Activated T-helper 9 cell treated with anti-CD3 and anti-CD28 coated beads, Interleukin-2, amount 50 U/mL, for 16 hours (primary cell): Measurements from ENCODE around the gene BCDIN3D.

Source experiments
- DNase-seq: peaks from one replicate; pipeline ENCODE4 v3.0.0-alpha.2; 2020; ENCODE audit warnings: low read depth

Gene BCDIN3D

DNA sequence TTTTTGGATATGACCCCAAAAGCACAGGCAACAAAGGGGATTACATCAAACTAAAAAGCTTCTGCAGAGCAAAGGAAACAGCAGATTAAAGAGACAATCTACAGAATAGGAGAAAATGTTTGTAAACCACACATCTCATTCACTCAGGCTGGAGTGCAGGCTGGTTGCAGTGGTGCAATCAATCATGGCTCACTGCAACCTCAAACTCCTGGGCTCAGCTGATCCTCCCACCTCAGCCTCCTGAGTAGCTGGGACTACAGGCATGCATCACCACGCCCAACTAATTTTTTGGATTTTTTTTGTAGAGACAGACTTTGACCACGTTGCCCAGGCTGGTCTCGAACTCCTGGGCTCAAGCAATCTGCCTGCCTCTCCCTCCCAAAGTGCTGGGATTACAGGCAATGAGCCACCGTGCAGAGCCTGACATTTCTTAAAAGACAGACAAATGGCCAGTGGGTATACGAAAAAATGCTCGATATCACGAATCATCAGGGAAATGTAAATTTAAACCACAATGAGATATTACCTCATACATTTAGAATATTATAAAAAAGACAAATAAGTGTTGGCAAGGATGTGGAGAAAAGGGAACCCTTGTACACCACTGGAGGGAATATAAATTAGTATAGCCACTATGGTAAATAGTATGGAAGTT, 24.5 kb downstream of the BCDIN3D start:
- no peak for DNase-seq

DNA sequence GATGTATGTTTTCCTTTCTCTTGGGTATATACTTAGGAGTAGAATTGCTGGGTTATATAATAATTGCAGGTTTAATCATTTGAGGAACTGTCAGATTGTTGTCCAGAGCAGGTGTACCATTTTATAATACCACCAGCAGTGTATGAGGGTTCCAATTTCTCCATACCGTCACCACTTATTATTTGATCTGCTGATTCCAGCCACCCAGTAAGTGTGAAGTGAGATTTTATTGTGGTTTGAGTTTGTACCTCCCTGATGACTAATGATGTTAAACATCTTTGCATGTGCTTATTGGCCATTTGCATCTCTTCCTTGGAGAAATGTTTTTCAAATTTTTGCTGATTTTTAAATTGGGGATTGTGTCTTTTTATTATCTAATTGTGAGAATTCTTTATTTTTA, 29.8 kb downstream of the BCDIN3D start:
- no peak for DNase-seq

DNA sequence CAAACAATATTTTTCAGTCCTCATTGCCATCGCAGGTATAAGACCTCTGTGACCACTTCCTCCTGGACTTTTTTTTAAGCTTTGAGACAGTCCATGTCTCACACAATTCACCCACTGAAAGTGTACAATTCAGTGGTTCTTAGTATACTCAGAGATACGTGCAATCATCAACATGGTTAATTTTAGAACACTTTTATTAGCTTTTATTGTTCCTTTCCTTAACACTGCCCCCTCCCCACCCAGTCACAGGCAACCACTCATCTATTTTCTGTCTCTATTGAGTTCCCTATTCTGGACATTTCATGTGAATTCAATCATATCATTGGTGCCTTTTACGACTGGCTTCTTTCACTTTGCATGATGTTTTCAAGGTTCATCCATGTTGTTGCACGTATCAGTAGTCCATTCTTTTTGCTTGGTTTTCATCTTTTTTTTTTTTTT, 30.9 kb downstream of the BCDIN3D start:
- DNase-seq, result no peak

DNA sequence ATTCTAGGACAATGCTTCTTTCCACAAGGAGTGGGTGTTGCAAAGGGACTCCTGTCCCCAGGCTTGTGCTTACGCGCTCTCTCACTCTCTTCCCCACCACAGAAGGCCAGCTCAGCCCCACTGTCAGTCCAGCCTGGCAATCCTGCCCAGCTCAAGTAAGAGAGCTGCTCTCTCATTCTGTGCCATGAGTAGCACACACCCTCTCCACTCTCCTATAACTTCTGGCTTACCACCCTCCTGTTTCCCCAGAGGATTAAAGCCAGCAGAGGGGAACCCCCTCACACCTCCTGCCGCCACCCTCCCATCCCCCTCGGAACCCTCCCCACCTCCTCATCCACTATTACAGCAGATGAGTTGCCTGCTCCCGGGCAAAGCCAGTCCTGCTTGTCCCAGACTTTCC, 31.8 kb downstream of the BCDIN3D start:
- DNase-seq, result no peak

DNA sequence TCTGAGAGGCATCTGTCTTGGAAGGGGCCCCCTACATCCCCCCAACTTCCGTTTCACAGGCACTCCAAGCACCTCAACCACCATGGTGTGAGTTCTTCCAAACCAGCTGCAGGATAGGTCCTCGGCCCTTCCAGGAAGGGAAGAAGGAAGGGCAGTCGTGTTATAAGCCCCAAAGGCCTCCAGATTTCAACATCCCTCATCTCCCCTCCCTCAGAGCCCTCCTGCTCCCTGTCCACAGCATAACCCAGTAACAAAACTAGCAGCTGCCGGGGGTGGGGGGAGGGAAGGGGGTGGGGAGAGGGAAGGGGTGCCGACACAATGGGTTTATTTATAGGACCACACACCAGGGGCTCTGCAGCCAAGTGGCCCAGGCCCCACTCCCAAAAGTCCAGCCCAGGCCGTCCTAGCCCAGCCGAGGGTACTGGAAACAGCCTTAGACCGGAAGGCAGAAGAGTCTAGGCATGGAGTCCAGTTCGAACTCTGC, 33.0 kb downstream of the BCDIN3D start:
- DNase-seq, result no peak

DNA sequence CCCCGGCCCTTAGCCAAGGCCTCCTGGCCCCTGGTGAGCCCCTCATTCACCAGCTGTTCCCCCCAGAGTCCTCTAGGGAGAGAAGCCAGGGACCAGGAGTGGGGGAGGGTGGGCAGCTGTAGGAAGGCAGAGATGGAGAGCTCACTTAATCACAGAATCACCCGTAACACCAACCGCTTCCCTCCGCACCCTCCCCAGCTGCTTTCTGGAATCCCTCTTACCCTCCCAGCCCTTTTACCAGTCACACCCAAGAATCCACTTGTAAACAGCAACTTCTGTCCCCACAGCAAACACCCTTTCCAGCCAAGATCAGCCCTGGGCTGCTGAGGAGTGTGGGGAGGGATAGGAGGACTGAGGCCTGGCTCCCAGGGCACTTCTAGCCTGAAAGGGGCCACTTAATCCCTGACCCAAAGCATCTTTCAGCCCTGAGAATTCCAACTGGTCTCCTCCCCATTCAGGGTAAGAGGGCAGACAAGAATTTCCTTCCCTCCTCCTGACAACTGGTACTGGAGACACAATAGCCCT, 33.5 kb downstream of the BCDIN3D start:
- no peak for DNase-seq

DNA sequence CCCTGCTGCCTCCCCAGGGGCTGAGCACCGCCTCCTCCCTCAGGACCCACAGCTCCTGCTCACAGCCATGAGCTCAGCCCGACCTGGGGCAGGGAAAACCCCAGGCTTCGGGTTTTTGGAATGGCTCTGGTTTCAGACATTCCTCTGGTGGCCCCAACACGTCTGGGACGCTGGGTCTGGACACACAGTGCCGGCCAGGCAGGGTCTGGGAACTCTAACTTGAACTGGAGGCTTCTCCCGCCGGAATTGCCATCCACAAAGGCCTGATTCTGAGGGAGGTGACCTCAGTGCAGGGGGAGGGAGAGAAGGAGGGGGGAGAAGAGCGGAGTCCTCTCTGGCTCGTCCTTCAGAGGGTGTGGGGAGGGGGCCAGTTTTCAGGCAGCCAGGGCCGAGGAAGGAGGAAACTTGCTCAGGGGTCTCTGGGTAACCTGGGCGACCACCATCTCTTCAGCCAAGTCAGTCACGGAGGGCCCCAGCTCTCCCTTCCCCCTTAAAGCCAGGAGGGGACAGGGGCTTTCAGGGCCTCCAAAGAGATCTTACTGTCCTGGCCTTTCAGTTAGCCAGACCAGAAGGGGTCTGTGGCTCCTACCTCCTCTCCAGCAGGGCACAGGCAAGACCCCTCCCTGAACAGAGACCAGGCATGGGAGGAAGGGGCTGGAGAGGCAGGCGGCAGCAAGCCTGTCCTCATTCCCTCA, 34.1 kb downstream of the BCDIN3D start:
- DNase-seq, result no peak

DNA sequence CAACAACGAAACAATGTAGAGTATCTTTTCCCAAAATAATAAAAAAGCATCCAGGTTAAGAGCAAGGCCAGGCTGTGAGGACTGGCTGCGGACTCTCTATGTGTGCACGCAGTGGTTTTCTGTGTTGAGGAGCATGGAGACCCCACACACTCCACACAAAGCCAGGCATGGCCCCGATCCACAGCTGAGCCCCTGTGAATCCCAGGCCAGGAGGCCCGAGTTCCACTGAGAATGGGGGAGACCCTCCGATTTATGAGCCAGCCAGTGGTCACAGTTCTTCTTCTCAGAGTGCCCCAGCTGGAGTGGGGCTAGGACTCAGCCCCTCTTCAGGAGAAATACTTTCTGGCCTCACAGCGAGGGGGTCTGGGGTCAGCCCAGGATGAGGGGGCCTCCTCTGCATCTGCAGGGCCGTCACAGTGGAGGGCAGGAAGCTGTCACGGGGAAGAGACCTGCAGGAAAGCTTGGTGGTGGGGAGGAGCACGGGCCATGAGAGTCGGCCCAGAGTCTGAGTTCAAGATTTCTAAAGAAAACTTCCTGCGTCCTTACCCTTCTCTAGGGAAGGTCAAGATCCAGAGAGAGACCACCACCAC, 34.8 kb downstream of the BCDIN3D start:
- no peak for DNase-seq

DNA sequence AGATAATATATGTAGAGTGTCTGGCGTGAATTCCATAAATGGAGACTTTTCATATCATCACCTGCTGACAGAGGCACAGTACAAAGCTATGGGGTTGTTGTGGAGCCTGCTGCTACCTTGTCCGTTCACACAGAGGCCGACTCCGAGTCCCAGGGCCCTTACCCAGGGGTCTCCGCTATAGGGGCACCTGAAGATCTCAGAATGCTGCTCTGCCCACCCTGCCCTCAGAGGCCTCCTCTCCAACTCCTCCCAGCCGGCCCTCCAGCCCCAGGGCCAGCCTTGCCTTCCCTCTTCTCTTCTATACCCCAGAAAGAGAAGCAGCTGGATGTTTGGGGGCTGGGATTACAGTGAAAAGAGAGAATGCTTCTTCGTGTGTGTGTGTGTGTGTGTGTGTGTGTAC, 36.0 kb downstream of the BCDIN3D start:
- DNase-seq, result no peak

DNA sequence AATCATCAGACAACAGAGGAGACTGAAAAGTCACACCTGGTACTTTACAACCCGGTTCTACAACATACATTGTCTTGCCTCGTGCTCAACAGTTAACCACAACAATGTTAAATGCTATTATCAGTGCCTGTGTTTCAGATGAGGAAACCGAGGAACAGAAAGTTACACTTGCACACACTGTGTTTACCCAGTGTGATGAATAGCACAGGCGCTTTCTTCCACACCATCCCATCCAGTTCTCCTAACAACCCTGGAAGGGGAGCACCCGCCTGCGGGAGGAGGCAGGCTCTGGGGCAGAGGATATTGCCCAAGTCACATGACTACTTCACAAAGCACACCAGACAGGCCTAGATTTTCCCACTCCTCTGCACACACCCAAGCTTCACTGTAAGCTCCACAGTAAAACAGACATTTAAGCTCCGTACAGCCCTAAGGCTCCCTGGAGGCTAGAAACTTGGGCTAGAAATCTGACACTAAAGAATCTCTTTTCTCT, 36.5 kb downstream of the BCDIN3D start:
- DNase-seq, result no peak

DNA sequence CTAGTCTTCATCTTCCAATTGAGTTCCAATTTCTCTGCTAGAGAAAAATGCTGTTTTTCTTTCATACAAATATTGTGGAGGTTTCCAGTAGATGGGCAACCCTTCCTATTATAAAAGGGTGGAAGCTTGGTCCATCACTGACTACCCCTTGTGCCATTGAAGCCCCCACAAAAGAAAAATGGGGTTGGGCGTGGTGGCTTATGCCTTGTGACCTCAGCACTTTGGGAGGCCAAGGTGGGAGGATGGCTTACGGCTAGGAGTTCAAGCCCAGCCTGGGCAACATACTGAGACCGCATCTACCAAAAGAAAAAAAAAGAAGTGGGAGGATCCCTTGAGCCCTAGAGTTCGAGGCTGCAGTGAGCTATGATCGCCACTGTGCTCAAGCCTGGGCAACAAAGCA, 37.5 kb downstream of the BCDIN3D start:
- DNase-seq, result no peak

DNA sequence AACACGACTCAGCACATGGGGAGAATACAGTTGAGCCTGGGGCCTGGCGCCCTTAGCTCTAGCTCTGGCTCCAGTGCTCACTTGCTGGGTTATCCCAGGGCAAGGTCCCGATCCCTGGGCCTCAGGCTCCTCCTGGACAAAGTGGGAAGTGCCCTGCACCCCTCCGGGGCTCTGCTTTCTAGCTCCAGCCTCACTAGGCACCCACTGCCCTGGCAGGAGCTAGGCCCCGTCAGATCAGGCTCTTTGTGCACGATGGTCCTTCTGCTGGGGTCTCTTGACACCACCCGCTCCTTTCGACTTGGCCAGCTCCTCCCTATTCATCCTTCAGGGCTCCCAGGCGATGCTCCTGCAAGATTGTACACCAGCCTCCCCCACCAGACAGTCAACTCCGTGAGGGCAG, 38.1 kb downstream of the BCDIN3D start:
- DNase-seq, result no peak

DNA sequence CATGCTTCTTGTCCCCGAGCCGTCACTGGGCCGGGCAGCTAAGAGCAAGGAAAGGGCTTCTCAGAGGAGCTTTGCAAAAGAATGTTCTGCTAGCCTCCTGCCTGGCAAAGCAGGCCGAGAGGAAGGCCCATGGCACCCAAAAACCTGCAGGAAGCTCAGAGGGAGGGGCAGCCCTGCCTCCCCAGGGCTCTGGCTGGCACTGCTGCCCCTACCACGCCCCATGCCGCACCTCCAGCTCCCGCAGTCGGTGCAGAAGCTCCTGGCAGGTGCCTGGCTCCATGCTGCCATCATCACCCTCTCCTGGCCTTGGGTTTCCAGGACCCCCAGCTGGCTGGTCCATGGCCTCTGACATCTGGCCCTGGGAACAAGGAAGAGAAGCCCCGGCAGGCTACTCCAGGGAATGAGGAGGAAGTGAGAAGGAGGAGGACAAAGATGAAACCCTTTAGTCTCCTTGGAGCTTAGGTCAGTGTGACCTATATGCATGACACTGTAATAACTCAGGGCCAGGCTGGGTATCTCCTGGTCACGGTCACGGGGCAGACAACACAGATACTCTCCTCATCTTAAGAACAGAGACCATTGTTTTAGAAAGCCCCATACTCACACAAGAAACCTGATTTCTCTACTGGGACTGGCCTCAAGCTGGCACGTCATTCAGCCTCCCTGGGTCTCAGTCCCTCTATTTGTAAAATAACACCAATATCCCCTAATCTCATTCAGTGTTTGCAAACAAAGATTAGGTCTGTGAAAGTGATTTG, 39.0 kb downstream of the BCDIN3D start:
- no peak for DNase-seq

DNA sequence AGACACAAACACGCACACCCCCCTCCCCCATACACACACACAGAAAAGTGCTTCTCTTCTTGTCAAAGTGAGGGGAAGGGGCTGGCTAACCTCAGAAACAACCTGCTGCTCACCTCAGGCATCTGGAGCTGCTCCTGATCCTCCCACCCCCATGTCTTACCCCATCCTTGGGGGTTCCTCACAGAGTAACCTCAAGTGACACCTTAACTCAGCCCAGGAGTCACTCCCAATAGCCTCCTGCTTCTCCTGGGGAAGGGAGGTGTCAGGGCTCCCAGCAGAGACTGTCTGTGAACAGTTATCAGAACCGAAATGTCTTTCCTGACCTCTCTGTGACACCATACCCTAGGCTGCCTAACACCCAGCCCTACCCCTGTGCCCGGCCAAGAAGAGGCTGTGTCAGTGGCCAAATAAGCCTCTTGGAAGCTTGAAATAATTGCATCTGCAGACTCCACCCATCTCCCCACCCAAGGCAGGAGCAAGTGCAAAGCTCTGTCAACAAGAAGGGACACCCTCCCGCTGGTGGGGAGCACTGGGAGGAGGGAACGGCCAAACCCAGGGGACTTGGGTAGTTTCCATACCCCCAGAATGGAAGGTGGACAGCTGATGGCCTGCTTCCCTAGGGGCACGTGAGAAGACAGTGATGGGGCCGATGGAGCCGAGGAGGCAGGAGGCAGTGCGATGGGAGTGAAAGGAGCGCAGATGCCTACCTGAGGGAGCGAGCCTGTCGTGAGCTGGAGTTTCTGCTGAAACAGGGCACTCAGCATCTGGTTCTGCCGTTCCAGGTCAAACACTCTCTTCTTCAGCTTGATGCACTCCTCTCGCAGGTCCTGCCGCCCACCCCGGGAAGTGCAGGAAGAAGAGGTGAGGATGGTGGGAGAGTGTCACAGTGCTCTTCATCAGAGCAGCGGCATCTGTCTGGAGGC, 41.5 kb downstream of the BCDIN3D start:
- no peak for DNase-seq

DNA sequence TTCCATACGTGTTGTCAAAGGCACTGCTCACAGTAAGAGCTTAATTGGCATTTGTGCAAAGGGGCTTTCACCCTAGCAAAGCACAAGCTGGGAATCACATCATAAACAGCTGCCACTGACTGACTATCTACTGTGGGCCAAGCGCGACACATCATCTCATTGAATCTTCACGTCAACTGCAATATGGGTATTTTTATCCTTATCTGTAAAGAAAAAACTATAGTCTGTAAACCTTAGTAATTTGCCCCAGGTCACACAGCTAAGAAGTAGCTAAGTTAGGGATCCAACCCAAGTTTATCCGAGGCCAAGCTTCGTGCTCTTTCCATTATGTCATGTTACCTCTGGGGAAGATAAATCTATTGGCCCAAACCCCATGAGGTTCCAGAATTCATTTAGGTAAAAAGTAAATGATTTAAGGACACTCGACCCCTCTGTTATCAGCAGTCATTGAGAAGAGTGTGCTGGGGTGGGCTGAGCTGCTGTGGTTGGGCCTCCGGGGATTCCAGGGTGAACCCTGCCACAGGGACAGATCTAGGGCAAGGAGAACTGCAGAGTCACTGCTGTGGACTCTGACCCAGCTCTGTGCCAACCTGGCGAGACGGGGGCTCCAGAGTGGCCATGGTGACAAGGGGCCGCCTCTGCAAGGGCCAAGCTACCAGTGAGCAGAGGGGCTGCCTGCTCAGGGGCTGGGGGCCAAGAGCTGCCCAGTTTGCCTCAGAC, 42.3 kb downstream of the BCDIN3D start:
- no peak for DNase-seq

DNA sequence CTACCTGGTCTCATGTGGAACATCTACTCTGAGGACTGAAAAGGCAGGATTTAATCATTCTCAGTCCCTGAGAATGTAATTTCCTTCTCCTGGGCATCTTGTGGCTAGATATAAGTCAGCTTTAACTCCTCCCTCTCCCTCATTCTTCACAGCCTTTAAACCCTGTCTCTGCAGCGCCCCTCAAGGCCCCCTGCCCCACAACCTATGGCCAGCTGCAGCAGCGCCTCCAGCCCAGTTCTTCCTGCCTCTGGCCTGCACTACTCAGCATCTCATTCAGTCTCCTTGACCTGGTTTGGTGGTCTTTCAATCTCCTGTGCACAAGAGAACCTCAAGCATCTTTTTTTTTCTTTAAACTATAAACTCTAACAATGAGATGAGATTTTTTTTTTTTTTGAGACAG, 44.0 kb downstream of the BCDIN3D start:
- DNase-seq, result no peak

DNA sequence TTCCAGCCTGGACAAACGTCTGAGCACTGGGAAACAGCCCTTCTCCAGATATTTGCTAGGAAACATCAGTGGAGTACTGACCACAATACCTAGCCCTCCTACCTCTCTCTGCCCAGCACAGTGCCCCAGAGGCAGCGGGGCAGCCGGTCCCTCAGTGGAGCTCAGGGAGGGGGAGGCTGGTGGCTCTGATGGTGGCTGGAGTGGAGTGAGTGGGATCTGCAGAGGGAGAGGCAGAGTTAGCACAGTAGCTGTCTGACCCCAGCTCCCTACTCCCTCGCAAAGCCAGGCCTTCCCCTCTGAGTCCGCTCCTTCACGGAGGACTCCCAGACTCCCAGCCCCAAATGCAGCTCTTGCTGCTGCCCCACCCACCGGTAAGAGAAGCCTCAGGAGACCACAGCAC, 44.7 kb downstream of the BCDIN3D start:
- DNase-seq, result no peak

DNA sequence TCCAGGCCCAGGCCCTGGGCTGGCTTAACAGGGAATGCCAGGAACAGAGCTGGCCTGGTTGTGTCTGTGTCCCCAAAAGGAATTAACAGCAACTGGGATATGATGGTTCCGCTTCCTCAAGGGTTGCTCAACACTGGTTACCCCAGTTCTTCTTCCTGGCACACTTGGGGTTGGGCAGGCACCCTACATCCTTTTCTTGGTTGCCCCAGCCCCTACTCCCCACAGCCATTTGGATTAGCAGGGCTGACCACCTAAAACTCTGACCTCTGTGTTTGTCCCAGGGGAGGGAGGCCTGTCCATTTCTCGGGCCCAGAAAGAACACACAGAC, 45.5 kb downstream of the BCDIN3D start:
- DNase-seq, result no peak

DNA sequence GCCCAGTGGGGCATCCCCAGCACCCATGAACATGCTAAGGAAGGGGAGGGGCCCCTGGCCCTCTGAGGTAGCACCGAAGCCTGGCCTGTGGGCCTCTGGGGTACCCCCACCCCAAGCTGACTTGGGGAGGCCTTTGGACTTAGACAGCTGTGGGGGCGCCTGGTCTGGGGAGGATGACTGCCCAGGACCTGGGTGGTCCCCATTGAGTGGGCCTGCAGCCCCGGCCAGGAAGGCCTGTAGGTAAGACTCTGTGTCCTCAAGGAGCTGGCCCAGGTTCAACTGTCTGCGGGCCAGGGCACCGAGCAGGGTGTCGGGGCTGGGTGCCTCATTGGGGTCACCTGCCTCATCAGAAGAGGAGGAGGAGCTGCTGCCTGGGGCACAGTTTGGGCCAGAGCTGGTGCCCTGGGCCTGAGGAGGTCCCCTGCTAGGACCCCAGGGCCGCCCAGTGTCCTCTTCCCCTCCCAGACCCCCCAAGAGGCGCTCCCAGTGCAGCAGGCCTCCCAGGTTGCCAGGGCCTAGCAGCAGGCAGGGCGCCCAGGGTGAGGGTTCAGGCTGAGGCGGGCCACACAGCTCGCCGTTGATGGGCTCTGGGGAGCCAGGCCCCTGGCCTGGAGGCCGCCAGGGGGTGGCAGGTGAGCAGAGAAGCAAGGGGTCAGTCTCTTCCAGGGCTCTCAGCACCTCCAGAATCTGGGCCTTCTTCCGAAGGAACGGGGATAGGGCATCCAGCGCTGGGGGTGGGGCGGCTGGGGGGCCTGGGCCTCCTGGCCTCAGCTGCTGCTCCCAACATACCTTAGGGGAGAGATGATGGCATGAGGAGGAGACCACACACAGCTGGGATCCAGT, 46.1 kb downstream of the BCDIN3D start:
- DNase-seq, result no peak

DNA sequence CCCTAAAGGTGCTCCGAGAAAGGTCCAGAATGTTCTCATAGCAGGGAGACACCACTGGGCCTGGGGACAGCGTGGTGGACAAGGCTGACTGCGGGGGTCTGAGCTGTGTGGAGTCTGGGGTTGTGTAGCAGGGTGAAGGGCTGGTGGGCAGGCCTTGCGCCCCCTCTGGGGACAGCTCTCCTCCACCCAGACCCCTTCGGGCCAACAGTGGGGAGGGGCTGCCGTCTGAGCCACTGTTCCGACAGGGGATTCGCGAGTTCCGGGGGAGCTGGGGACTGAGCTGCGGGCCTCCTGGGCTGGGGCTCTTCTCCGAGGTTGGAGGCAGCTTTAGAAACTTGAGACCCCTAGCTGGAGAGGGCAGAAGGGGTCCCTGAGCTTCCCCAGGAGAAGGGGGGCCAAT, 46.8 kb downstream of the BCDIN3D start:
- DNase-seq, result no peak
